H1 (cell line): Measurements from ENCODE around the gene SNX20. TPM values are rescaled to one million over a fixed set of nuclear protein-coding genes. Genes with fewer than 3 reads are reported as not detected.

Experiments used
- CTCF ChIA-PET: fragments of 300-600 bp; sonication (Branson Sonifier 250); formaldehyde crosslinking; loops from one replicate; lab custom pipeline; 2021; ENCODE audit not compliant: partially characterized antibody; lab: Charles Lee
- POLR2A ChIA-PET: fragments of 300-600 bp; sonication (Branson Sonifier 250); formaldehyde crosslinking; loops from one replicate; lab custom pipeline; 2021; ENCODE audit warnings: inconsistent platforms; ENCODE audit not compliant: partially characterized antibody; lab: Charles Lee
- DNase-seq, 2 experiments: peaks; one replicate each; pipeline versions ENCODE4 v3.0.0 to v3.0.0-alpha.2; 2010 to 2022; ENCODE audit warnings: low spot score in 2 of 2, low read depth in 1 of 2, mixed read lengths in 1 of 2
- FAIRE-seq: peaks from 2 replicates; lab custom pipeline; 2011; peaks lifted over from hg19 to GRCh38; lab: Jason Lieb, UNC
- H2AFZ ChIP-seq: 2 replicates; pipeline ENCODE4 v1.8.1; 2012; ENCODE audit warnings: low read length, inconsistent platforms
- H2AK5ac ChIP-seq: 2 replicates; pipeline ENCODE4 v1.6.1; 2013; ENCODE audit warnings: low read depth, low read length
- H2BK120ac ChIP-seq: replicated peaks from 2 replicates; pipeline ENCODE3; 2013; ENCODE audit warnings: low read depth, low read length, inconsistent platforms
- H2BK12ac ChIP-seq: 2 replicates; pipeline ENCODE4 v1.6.1; 2013; ENCODE audit warnings: low read depth, low read length
- H2BK15ac ChIP-seq: 2 replicates; pipeline ENCODE4 v1.6.1; 2013; ENCODE audit warnings: low read length
- H2BK20ac ChIP-seq: 2 replicates; pipeline ENCODE4 v1.6.1; 2013; ENCODE audit warnings: low read length
- H2BK5ac ChIP-seq: 2 replicates; pipeline ENCODE4 v1.6.1; 2013; ENCODE audit warnings: low read depth, low read length
- H3K14ac ChIP-seq: 2 replicates; pipeline ENCODE4 v1.6.1; 2013; ENCODE audit warnings: inconsistent platforms; ENCODE audit not compliant: insufficient read length
- H3K18ac ChIP-seq: 2 replicates; pipeline ENCODE4 v1.6.1; 2013; ENCODE audit warnings: low read length; ENCODE audit errors: extremely low read depth
- H3K23ac ChIP-seq: 2 replicates; pipeline ENCODE4 v1.6.1; 2013; ENCODE audit warnings: inconsistent platforms; ENCODE audit not compliant: insufficient read length
- H3K23me2 ChIP-seq: 2 replicates; pipeline ENCODE4 v1.6.1; 2013; ENCODE audit warnings: low read depth, low read length
- H3K27ac ChIP-seq: 2 replicates; pipeline ENCODE4 v1.6.1; 2011; ENCODE audit warnings: low read depth, low read length, inconsistent platforms
- H3K27me3 ChIP-seq, 4 experiments: replicated peaks in 1 of 4; 1 replicate in 1 of 4; 2 replicates in 3 of 4; pipeline versions ENCODE4 v1.6.1 to v1.8.1; 2011 to 2013; ENCODE audit warnings: low read length in 3 of 4, mild to moderate bottlenecking in 3 of 4, inconsistent platforms in 2 of 4, mixed read lengths in 2 of 4, moderate library complexity in 1 of 4; ENCODE audit not compliant: control insufficient read depth in 3 of 4, insufficient read depth in 3 of 4; ENCODE audit errors: extremely low read depth in 1 of 4
- H3K36me3 ChIP-seq, 4 experiments: 2 replicates each; pipeline versions ENCODE4 v1.6.1 to v1.8.1; 2011 to 2013; ENCODE audit warnings: mild to moderate bottlenecking in 4 of 4, low read length in 3 of 4, moderate library complexity in 2 of 4, control low read depth in 1 of 4, inconsistent platforms in 1 of 4; ENCODE audit not compliant: insufficient read depth in 4 of 4, control insufficient read depth in 2 of 4
- H3K4ac ChIP-seq: replicated peaks from 2 replicates; pipeline ENCODE3; 2013; ENCODE audit warnings: low read length, low read depth, mixed read lengths, inconsistent platforms; ENCODE audit not compliant: insufficient read length
- H3K4me1 ChIP-seq, 4 experiments: replicated peaks in 1 of 4; 1 replicate in 1 of 4; 2 replicates in 3 of 4; pipeline versions ENCODE4 v1.6.1 to v1.8.1; 2011 to 2013; ENCODE audit warnings: low read length in 3 of 4, inconsistent platforms in 2 of 4, mixed read lengths in 1 of 4; ENCODE audit not compliant: insufficient read depth in 4 of 4, control insufficient read depth in 3 of 4
- H3K4me2 ChIP-seq, 2 experiments: 2 replicates each; pipeline versions ENCODE4 v1.6.1 to v1.8.1; 2011 to 2013; ENCODE audit warnings: low read depth in 2 of 2, low read length in 2 of 2, control low read depth in 1 of 2, inconsistent platforms in 1 of 2, mild to moderate bottlenecking in 1 of 2; ENCODE audit not compliant: insufficient read depth in 1 of 2
- H3K4me3 ChIP-seq, 4 experiments: fragments of 200-600, 300-600 bp in 1 of 4; sonication (generic), shearing (Covaris generic), sonication (Bioruptor Twin) in 1 of 4; 2 replicates each; pipeline versions ENCODE4 v1.5.1 to v1.8.1; 2011 to 2016; ENCODE audit warnings: low read length in 4 of 4, low read depth in 3 of 4, control low read depth in 2 of 4, inconsistent platforms in 2 of 4, mild to moderate bottlenecking in 2 of 4, mixed read lengths in 1 of 4, moderate library complexity in 1 of 4; ENCODE audit not compliant: insufficient read depth in 2 of 4; ENCODE audit errors: extremely low read depth in 1 of 4
- H3K56ac ChIP-seq: replicated peaks from 2 replicates; pipeline ENCODE3; 2013; ENCODE audit warnings: low read depth, mild to moderate bottlenecking, mixed read lengths, low read length, inconsistent platforms; ENCODE audit not compliant: insufficient read length
- H3K79me1 ChIP-seq: 2 replicates; pipeline ENCODE4 v1.6.1; 2013; ENCODE audit warnings: low read depth, low read length, control low read depth
- H3K79me2 ChIP-seq, 2 experiments: 2 replicates each; pipeline versions ENCODE4 v1.6.1 to v1.8.1; 2012 to 2013; ENCODE audit warnings: low read length in 2 of 2, mild to moderate bottlenecking in 2 of 2, inconsistent platforms in 1 of 2; ENCODE audit not compliant: insufficient read depth in 2 of 2, control insufficient read depth in 1 of 2
- H3K9ac ChIP-seq, 4 experiments: replicated peaks in 1 of 4; 1 replicate in 1 of 4; 2 replicates in 3 of 4; pipeline versions ENCODE4 v1.6.1 to v1.8.1; 2011 to 2013; ENCODE audit warnings: low read depth in 3 of 4, low read length in 3 of 4, control low read depth in 2 of 4, mild to moderate bottlenecking in 2 of 4, moderate library complexity in 2 of 4, inconsistent platforms in 1 of 4; ENCODE audit errors: extremely low read depth in 1 of 4
- H3K9me3 ChIP-seq, 2 experiments: 2 replicates each; pipeline versions ENCODE4 v1.6.1 to v1.8.1; 2012 to 2013; ENCODE audit warnings: mild to moderate bottlenecking in 2 of 2, moderate library complexity in 2 of 2, control low read depth in 1 of 2, inconsistent platforms in 1 of 2, low read depth in 1 of 2, low read length in 1 of 2, mixed read lengths in 1 of 2; ENCODE audit not compliant: insufficient read depth in 2 of 2
- H4K20me1 ChIP-seq, 2 experiments: replicated peaks in 1 of 2; 2 replicates each; pipeline versions ENCODE3 to v1.8.1; 2011 to 2013; ENCODE audit warnings: inconsistent platforms in 2 of 2, low read length in 2 of 2, mild to moderate bottlenecking in 1 of 2; ENCODE audit not compliant: insufficient read depth in 2 of 2, control insufficient read depth in 1 of 2
- H4K5ac ChIP-seq: 2 replicates; pipeline ENCODE4 v1.6.1; 2013; ENCODE audit warnings: low read length, low read depth, mixed read lengths, inconsistent platforms; ENCODE audit not compliant: insufficient read length
- H4K8ac ChIP-seq: 2 replicates; pipeline ENCODE4 v1.8.0; 2013; ENCODE audit warnings: mild to moderate bottlenecking, moderate library complexity, low read length, inconsistent platforms; ENCODE audit not compliant: insufficient read depth; ENCODE audit errors: extremely low read depth
- H4K91ac ChIP-seq: replicated peaks from 2 replicates; pipeline ENCODE3; 2013; ENCODE audit warnings: low read length, mixed read lengths, inconsistent platforms; ENCODE audit not compliant: insufficient read length
- ASH2L ChIP-seq: fragments of 200-600, 300-600 bp; sonication (generic); IDR thresholded peaks from one replicate; pipeline ENCODE4 v1.7.1; 2017; ENCODE audit warnings: low read length
- BCL11A ChIP-seq, 2 experiments: IDR thresholded peaks; one replicate each; pipeline ENCODE4 v1.6.1; 2011; ENCODE audit warnings: low read depth in 2 of 2, low read length in 2 of 2, mild to moderate bottlenecking in 2 of 2
- CTBP2 ChIP-seq: IDR thresholded peaks from 2 replicates; pipeline ENCODE4 v1.7.0; 2011; ENCODE audit warnings: borderline replicate concordance, mild to moderate bottlenecking, moderate library complexity, mixed read lengths, low read length; ENCODE audit not compliant: insufficient read depth, insufficient read length
- EGR1 ChIP-seq: IDR thresholded peaks from 2 replicates; pipeline ENCODE4 v1.6.1; 2011; ENCODE audit warnings: low read depth, low read length, borderline replicate concordance
- GTF2F1 ChIP-seq: IDR thresholded peaks from 2 replicates; pipeline ENCODE4 v1.6.1; 2012; ENCODE audit warnings: low read depth, low read length, improper control_type of control experiment, borderline replicate concordance
- KDM4A ChIP-seq: IDR thresholded peaks from one replicate; pipeline ENCODE4 v1.7.1; 2012; ENCODE audit warnings: low read depth, mild to moderate bottlenecking, moderate library complexity, low read length, inconsistent platforms; ENCODE audit not compliant: severe bottlenecking
- POU5F1 ChIP-seq: IDR thresholded peaks from 2 replicates; pipeline ENCODE4 v1.6.1; 2011; ENCODE audit warnings: low read depth, mild to moderate bottlenecking, low read length, moderate library complexity
- SP2 ChIP-seq: IDR thresholded peaks from 2 replicates; pipeline ENCODE4 v1.6.1; 2012; ENCODE audit warnings: mild to moderate bottlenecking, low read length, inconsistent platforms
- WGBS, 2 experiments: shearing (Covaris generic) in 1 of 2; methylation state at CpG; one replicate each; pipeline versions ENCODE4 v1.1.6 to v1.1.7; 2013 to 2015; ENCODE audit warnings: low lambda C conversion rate in 2 of 2, mixed read lengths in 2 of 2, inconsistent platforms in 1 of 2, low coverage in 1 of 2, missing lambda C conversion rate in 1 of 2; ENCODE audit not compliant: insufficient replicate concordance in 2 of 2, insufficient coverage in 1 of 2, insufficient read length in 1 of 2; ENCODE audit errors: extremely low coverage in 1 of 2, missing lambda C conversion rate in 1 of 2; 5-methylcytosine and 5-hydroxymethylcytosine counted together
- polyA plus RNA-seq, 7 experiments: library from polyadenylated mRNA; depleted of rRNA in 3 of 7; stranded (reverse) in 5 of 7; unstranded in 2 of 7; fragments of >200 nt in 5 of 7; fragments of 200-250 nt in 2 of 7; gene quantifications; 1 replicate in 5 of 7; 2 replicates in 1 of 7; 4 replicates in 1 of 7; pipeline versions ENCODE4 v1.2.1 to v1.2.3, GENCODE V29; 2011 to 2013; ENCODE audit warnings: missing spikeins in 2 of 7, mixed read lengths in 2 of 7
- total RNA-seq: library from RNA; stranded (reverse); fragmentation: NEBNext Ultra II Directional; extraction: Animal tissue kit (Norgen Biotek cat#: 25700); gene quantifications from 2 replicates; pipeline ENCODE4 v1.2.1, GENCODE V29; 2021

Gene SNX20
- total and polyA plus RNA-seq, 2 of the 8 experiments (the other 6 are each of a cell fraction or from before 2014, with no cell fraction given), result not detected

GRCh38 chr16:50718061-50718760, 37.1 kb upstream of the SNX20 start:
- ChIA-PET CTCF (interaction anchor here (1.1 to 3.1 kb wide), 7 partner anchors 13 to 88 kb away, joined by 3 to 17 read pairs (median 8); no protein-coding TSS in a partner anchor), POLR2A (no interaction called here)
- Histone ChIP-seq H3K14ac (no peak overlapping the region), H2AK5ac (no peak overlapping the region), H3K4me1 (peaks cover 0 to 12% (median 3%) of the 10 kb centered on the region in 4 experiments; a peak in 5 of 7 replicates), H4K20me1 (no peaks in the 10 kb centered on the region), H4K8ac (no peak overlapping the region; the same call in 1 of the 2 replicates), H2BK15ac (no peak overlapping the region), H2BK12ac (no peak overlapping the region), H4K5ac (no peak overlapping the region), H3K56ac (no peak overlapping the region), H3K18ac (no peak overlapping the region), H3K27ac (no peak overlapping the region), H3K4me3 (no peak overlapping the region), H3K79me1 (no peaks in the 10 kb centered on the region), H2AFZ (no peak overlapping the region), H2BK20ac (no peak overlapping the region), H3K27me3 (no peaks in the 10 kb centered on the region), H3K4ac (no peak overlapping the region), H3K9ac (no peak overlapping the region), H2BK120ac (no peak overlapping the region), H2BK5ac (no peak overlapping the region), H3K23me2 (peaks cover 2% of the 10 kb centered on the region; the same call in 1 of the 2 replicates), H3K4me2 (no peak overlapping the region), H3K9me3 (no peaks in the 10 kb centered on the region), H3K79me2 (no peaks in the 10 kb centered on the region), H4K91ac (no peak overlapping the region), H3K23ac (no peak overlapping the region), H3K36me3 (no peaks in the 10 kb centered on the region)
- no peak for DNase-seq
- TF ChIP-seq POU5F1, result no peak
- TF ChIP-seq SP2, result no peak
- TF ChIP-seq EGR1, result no peak
- no peak for TF ChIP-seq GTF2F1
- TF ChIP-seq ASH2L, result no peak
- no peak for TF ChIP-seq KDM4A
- no peak for TF ChIP-seq CTBP2
- TF ChIP-seq BCL11A (IDR thresholded peaks at IDR 0.05; ENCODE audit: low read depth in 2 of 2, low read length in 2 of 2), result no peak
- no peak for FAIRE-seq
- WGBS, 2 experiments, result 90% methylated on average over 16 of the region's 16 CpGs; no CpG with 5 or more reads in 1 of the 2 experiments
